ENCODE measurements around the gene TBC1D3B. TPM values are rescaled to one million over a fixed set of nuclear protein-coding genes. Genes with fewer than 3 reads are reported as not detected.

TBC1D3B gene
- polyA plus RNA-seq, 1 experiment = 2.3 TPM

- POLR2A ChIA-PET = no interaction called here
- CTCF ChIA-PET = no interaction called here
- DNase-seq (ENCODE audit: low read depth) = no peak
- TF ChIP-seq CTCF (IDR thresholded peaks at IDR 0.05; ENCODE audit: insufficient read depth, low read depth, low read length) = no peak
- Histone ChIP-seq H3K4me3 (ENCODE audit: low read depth, low read length) (no peak overlapping the region), H3K27me3 (ENCODE audit: control insufficient read depth, insufficient read depth, low read length) (peaks cover 4% of the 10 kb centered on the region), H3K36me3 (ENCODE audit: control insufficient read depth, insufficient read depth, low read length) (no peaks in the 10 kb centered on the region)
These were observed 31.3 kb downstream of the TBC1D3B start for GRCh38 chr17:36144981-36145729.

DNA sequence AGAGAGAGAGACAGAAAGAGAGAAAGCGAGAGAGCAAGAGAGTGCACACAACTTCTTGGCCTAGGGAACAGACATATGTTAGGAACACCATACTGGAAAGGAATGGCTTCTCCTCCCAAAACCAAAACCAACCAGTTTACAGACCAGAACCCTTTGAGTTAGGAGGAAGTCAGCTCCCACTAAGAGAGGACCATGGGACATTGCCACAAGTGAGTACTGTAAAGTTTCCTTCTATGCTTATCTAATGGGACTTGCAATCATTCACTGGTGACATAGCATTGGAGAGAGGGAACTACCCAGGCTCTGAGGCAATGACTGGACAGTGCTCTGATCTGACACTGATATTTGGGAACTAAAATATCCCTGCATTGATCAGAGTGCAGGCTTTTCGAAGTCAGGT lies 32.4 kb downstream of the TBC1D3B start:
- no peaks in the 10 kb centered on the region for H3K36me3 ChIP-seq (ENCODE audit: control insufficient read depth, insufficient read depth, low read length)
- no peak overlapping the region for H3K4me3 ChIP-seq (ENCODE audit: low read depth, low read length)
- CTCF ChIA-PET = no interaction called here
- H3K27me3 ChIP-seq (ENCODE audit: control insufficient read depth, insufficient read depth, low read length) = peaks cover 4% of the 10 kb centered on the region
- DNase-seq (ENCODE audit: low read depth) = no peak
- TF ChIP-seq CTCF (IDR thresholded peaks at IDR 0.05; ENCODE audit: insufficient read depth, low read depth, low read length) = no peak
- POLR2A ChIA-PET = no interaction called here

GRCh38 chr17:36142806-36143205 lies 33.6 kb downstream of the TBC1D3B start:
- no peak for DNase-seq (ENCODE audit: low read depth)
- no peak for TF ChIP-seq CTCF (IDR thresholded peaks at IDR 0.05; ENCODE audit: insufficient read depth, low read depth, low read length)
- no peaks in the 10 kb centered on the region for H3K36me3 ChIP-seq (ENCODE audit: control insufficient read depth, insufficient read depth, low read length)
- peaks cover 4% of the 10 kb centered on the region for H3K27me3 ChIP-seq (ENCODE audit: control insufficient read depth, insufficient read depth, low read length)
- no peak overlapping the region for H3K4me3 ChIP-seq (ENCODE audit: low read depth, low read length)
- ChIA-PET POLR2A (no interaction called here), CTCF (interaction anchor here (0.6 kb wide), 1 partner anchor 23 kb away, joined by 3 read pairs; no protein-coding TSS in a partner anchor)

DNA sequence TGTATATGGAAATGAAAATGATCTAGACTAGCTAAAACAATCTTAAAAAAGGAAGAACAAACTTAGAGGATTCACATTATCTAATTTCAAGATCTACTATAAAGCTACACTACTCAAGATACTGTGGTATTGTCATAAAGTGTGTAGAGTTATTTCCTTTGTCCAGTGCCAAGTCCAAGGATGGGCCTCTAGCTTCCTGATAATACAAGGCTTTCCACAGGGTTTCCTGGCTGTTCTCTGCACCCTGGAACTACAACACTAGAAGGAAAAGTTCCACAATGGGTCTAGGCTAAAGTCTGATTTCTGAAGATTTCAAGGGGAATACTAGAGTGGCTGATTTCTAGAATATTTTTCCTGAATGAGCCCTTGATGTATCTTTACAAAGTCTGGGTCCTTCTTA lies 34.2 kb downstream of the TBC1D3B start:
- CTCF ChIA-PET = interaction anchor here (0.6 kb wide), 3 partner anchors 10 to 166 kb away, joined by 3 to 4 read pairs (median 3); no protein-coding TSS in a partner anchor

DNA sequence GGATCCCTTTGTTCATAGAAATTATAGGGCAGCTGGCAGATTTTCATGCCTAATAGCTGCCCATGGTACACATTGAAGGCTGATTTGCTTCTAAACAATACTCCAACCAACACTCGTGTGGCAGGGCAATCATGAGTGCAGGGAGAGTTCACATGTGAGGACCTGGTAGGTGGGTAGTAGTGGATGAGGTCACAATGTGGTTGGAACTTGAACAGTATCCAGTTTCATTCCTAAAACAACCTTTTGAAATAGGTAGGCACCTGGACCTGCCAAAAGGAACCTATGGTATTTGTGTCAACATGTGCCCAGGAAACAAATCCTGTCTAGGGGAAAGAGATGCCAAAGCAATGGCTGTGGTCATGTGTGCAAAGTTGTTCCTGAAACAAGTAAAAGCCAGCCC lies 40.0 kb downstream of the TBC1D3B start:
- DNase-seq (ENCODE audit: low read depth) = no peak
- Histone ChIP-seq H3K36me3 (ENCODE audit: control insufficient read depth, insufficient read depth, low read length) (no peaks in the 10 kb centered on the region), H3K4me3 (ENCODE audit: low read depth, low read length) (no peak overlapping the region), H3K27me3 (ENCODE audit: control insufficient read depth, insufficient read depth, low read length) (no peaks in the 10 kb centered on the region)
- ChIA-PET POLR2A (no interaction called here), CTCF (interaction anchor here (4.3 kb wide), 1 partner anchor 12 kb away, joined by 26 read pairs; no protein-coding TSS in a partner anchor)
- TF ChIP-seq CTCF (IDR thresholded peaks at IDR 0.05; ENCODE audit: insufficient read depth, low read depth, low read length) = no peak

More for the DNA sequence above, 34.2 kb downstream of the TBC1D3B start:
- no peak for TF ChIP-seq CTCF (IDR thresholded peaks at IDR 0.05; ENCODE audit: insufficient read depth, low read depth, low read length)
- DNase-seq (ENCODE audit: low read depth) = no peak
- no peak overlapping the region for H3K4me3 ChIP-seq (ENCODE audit: low read depth, low read length)
- peaks cover 1% of the 10 kb centered on the region; the same call in 1 of the 2 replicates for H3K27me3 ChIP-seq (ENCODE audit: control insufficient read depth, insufficient read depth, low read length)
- H3K36me3 ChIP-seq (ENCODE audit: control insufficient read depth, insufficient read depth, low read length) = no peaks in the 10 kb centered on the region
- POLR2A ChIA-PET = no interaction called here
